MM.1S (cell line): ENCODE results near the gene DDIT4L.
"Not testable (repeated sequence)": the region's sequence is repeated elsewhere in the genome, so short reads cannot be mapped to it uniquely, and the experiment has no call there.

Experiments used
- DNase-seq: peaks from one replicate; pipeline ENCODE4 v3.0.0-alpha.2; 2015
- H2AFZ ChIP-seq: fragments of 300-600 bp; sonication (generic); 2 replicates; pipeline ENCODE4 v1.6.0; 2016; ENCODE audit warnings: antibody characterized with exemption, low read length
- H3F3A ChIP-seq: fragments of 300-600 bp; sonication (generic); 2 replicates; pipeline ENCODE4 v1.6.1; 2016; ENCODE audit warnings: mild to moderate bottlenecking, antibody characterized with exemption, low read length, moderate library complexity, mixed read lengths; ENCODE audit not compliant: insufficient read depth
- H3K27ac ChIP-seq: fragments of 300-600 bp; sonication (generic); 2 replicates; pipeline ENCODE4 v1.5.1; 2016; ENCODE audit warnings: mild to moderate bottlenecking, low read length
- H3K27me3 ChIP-seq: fragments of 300-600 bp; sonication (generic); replicated peaks from 2 replicates; pipeline ENCODE4 v1.6.0; 2016; ENCODE audit warnings: low read length; ENCODE audit not compliant: insufficient read depth
- H3K36me3 ChIP-seq: fragments of 300-600 bp; sonication (generic); replicated peaks from 2 replicates; pipeline ENCODE4 v1.6.1; 2016; ENCODE audit warnings: mild to moderate bottlenecking, low read length, mixed read lengths; ENCODE audit not compliant: insufficient read depth
- H3K4me1 ChIP-seq: fragments of 300-600 bp; sonication (generic); 2 replicates; pipeline ENCODE4 v1.6.1; 2016; ENCODE audit warnings: low read length, mixed read lengths
- H3K4me2 ChIP-seq: fragments of 300-600 bp; sonication (generic); 2 replicates; pipeline ENCODE4 v1.6.0; 2016; ENCODE audit warnings: low read depth, low read length
- H3K4me3 ChIP-seq: fragments of 300-600 bp; sonication (generic); 2 replicates; pipeline ENCODE4 v1.5.1; 2016; ENCODE audit warnings: low read length, mixed read lengths
- H3K79me2 ChIP-seq: fragments of 300-600 bp; sonication (generic); 2 replicates; pipeline ENCODE4 v1.6.1; 2016; ENCODE audit warnings: mixed run types, low read length, mixed read lengths
- H3K9ac ChIP-seq: fragments of 300-600 bp; sonication (generic); 2 replicates; pipeline ENCODE4 v1.6.1; 2016; ENCODE audit warnings: low read length, mixed read lengths
- H3K9me2 ChIP-seq: fragments of 300-600 bp; sonication (generic); replicated peaks from 2 replicates; pipeline ENCODE4 v1.6.1; 2016; ENCODE audit warnings: mild to moderate bottlenecking, low read length, mixed read lengths; ENCODE audit not compliant: insufficient read depth
- H3K9me3 ChIP-seq: fragments of 300-600 bp; sonication (generic); replicated peaks from 2 replicates; pipeline ENCODE4 v1.6.1; 2016; ENCODE audit warnings: mild to moderate bottlenecking, low read length, mixed read lengths; ENCODE audit not compliant: insufficient read depth
- H4K20me1 ChIP-seq: fragments of 300-600 bp; sonication (generic); 2 replicates; pipeline ENCODE4 v1.6.1; 2016; ENCODE audit warnings: mild to moderate bottlenecking, low read length, moderate library complexity, mixed read lengths; ENCODE audit not compliant: insufficient read depth
- EZH2phosphoT487 ChIP-seq: fragments of 300-600 bp; sonication (generic); IDR thresholded peaks from 2 replicates; pipeline ENCODE4 v1.6.1; 2018; ENCODE audit warnings: antibody characterized with exemption, low read length
- TF ChIP-seq, protein P1 (sequence below): fragments of 300-600 bp; sonication (generic); IDR thresholded peaks from 2 replicates; pipeline ENCODE4 v1.5.1; 2016; ENCODE audit warnings: antibody characterized with exemption, low read length, mixed read lengths

Gene DDIT4L

DNA sequence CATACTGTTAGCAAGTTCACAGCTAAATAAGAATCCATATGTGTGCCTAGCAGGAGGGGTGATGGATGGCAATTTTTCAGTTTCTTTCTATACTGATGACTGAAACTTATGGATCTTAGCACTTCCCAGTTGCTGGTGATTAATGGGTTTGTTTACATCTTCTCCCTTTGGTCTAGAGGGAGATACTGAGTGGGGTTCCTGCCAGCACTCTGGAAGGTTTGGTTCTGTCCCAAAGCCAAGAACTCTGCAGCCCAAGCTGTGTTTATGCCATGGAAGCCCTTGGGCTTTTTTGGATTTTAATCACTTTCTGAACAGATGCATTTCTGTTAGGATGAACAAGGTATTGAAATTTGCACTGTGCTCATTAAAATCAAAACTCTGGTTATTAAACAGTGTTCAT lies 43.5 kb downstream of the DDIT4L start:
- H3K27ac ChIP-seq: no peak overlapping the region
- H3K27me3 ChIP-seq: no peaks in the 10 kb centered on the region
- H4K20me1 ChIP-seq: no peaks in the 10 kb centered on the region
- H3F3A ChIP-seq: no peaks in the 10 kb centered on the region
- no peaks in the 10 kb centered on the region for H3K9me2 ChIP-seq
- H2AFZ ChIP-seq: no peak overlapping the region
- no peak for DNase-seq
- H3K36me3 ChIP-seq: no peaks in the 10 kb centered on the region
- TF ChIP-seq, protein P1, sequence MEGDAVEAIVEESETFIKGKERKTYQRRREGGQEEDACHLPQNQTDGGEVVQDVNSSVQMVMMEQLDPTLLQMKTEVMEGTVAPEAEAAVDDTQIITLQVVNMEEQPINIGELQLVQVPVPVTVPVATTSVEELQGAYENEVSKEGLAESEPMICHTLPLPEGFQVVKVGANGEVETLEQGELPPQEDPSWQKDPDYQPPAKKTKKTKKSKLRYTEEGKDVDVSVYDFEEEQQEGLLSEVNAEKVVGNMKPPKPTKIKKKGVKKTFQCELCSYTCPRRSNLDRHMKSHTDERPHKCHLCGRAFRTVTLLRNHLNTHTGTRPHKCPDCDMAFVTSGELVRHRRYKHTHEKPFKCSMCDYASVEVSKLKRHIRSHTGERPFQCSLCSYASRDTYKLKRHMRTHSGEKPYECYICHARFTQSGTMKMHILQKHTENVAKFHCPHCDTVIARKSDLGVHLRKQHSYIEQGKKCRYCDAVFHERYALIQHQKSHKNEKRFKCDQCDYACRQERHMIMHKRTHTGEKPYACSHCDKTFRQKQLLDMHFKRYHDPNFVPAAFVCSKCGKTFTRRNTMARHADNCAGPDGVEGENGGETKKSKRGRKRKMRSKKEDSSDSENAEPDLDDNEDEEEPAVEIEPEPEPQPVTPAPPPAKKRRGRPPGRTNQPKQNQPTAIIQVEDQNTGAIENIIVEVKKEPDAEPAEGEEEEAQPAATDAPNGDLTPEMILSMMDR: no peak
- TF ChIP-seq EZH2phosphoT487: no peak
- no peak overlapping the region for H3K4me3 ChIP-seq
- no peaks in the 10 kb centered on the region for H3K9me3 ChIP-seq
- H3K9ac ChIP-seq: no peak overlapping the region
- H3K4me2 ChIP-seq: no peak overlapping the region
- no peaks in the 10 kb centered on the region for H3K79me2 ChIP-seq
- peaks cover 5% of the 10 kb centered on the region for H3K4me1 ChIP-seq

DNA sequence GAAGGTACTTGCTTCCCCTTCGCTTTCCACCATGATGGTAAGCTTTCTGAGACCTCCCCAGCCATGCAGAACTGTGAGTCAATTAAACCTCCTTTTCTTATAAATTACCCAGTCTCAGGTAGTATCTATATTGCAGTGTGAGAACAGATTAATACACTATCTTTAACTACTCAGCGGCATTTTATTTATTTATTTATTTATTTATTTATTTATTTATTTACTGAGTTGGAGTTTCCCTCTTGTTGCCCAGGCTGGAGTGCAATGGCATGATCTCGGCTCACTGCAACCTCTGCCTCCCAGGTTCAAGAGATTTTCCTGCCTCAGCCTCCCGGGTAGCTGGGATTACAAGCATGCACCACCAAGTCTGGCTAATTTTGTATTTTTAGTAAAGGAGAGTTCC lies 52.9 kb downstream of the DDIT4L start:
- not testable (repeated sequence) for H4K20me1 ChIP-seq, H3K36me3 ChIP-seq, H3K27me3 ChIP-seq, H2AFZ ChIP-seq, H3F3A ChIP-seq, H3K9me2 ChIP-seq, H3K9ac ChIP-seq, H3K4me1 ChIP-seq, H3K27ac ChIP-seq, H3K4me2 ChIP-seq, H3K9me3 ChIP-seq, H3K79me2 ChIP-seq, H3K4me3 ChIP-seq, DNase-seq
